DND-41 (cell line): Measurements from ENCODE around the gene CCDC192.

Experiments used
- EZH2 ChIP-seq: IDR thresholded peaks from 3 replicates; pipeline ENCODE4 v1.6.1; 2012; ENCODE audit warnings: borderline replicate concordance, low read depth, mild to moderate bottlenecking, moderate library complexity, low read length, inconsistent platforms; ENCODE audit not compliant: severe bottlenecking
- TF ChIP-seq, protein P1 (sequence below): IDR thresholded peaks from 2 replicates; pipeline ENCODE4 v1.5.1; 2012; ENCODE audit warnings: borderline replicate concordance, low read length, moderate library complexity, mild to moderate bottlenecking; ENCODE audit not compliant: poor library complexity, severe bottlenecking; ENCODE audit errors: extremely low read depth

DNA sequence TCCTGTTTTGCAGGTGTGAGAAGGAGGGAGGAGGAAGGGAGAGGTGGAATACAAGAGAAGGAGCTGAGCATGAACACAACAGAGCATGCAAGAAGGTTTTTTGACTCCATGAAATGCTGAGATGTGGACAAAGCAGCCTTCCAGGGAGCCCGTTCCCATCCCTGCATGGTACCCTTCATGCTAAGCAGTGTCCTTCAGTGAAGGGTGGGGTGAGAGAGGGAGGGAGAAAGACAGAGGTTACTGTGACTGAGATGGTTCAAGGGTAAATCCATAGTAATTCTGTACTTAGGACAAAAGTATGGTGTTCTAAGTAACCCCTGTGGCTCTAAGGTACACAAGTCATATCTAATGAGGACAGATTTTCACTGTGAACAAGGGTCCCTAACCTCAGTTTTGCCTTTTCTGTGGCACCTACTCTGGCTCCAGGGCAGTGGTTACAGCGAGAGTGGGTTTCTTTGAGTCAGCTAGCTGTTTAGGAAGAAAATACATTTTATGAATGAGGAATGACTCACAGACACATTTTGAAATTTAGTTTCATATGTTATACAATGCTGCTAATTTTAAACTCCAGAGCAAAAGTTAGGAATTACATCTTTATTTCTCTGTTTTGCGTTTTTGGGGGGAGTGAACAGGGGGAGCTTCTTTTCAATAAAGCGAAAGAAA, 195.5 kb downstream of the CCDC192 start:
- TF ChIP-seq, protein P1, sequence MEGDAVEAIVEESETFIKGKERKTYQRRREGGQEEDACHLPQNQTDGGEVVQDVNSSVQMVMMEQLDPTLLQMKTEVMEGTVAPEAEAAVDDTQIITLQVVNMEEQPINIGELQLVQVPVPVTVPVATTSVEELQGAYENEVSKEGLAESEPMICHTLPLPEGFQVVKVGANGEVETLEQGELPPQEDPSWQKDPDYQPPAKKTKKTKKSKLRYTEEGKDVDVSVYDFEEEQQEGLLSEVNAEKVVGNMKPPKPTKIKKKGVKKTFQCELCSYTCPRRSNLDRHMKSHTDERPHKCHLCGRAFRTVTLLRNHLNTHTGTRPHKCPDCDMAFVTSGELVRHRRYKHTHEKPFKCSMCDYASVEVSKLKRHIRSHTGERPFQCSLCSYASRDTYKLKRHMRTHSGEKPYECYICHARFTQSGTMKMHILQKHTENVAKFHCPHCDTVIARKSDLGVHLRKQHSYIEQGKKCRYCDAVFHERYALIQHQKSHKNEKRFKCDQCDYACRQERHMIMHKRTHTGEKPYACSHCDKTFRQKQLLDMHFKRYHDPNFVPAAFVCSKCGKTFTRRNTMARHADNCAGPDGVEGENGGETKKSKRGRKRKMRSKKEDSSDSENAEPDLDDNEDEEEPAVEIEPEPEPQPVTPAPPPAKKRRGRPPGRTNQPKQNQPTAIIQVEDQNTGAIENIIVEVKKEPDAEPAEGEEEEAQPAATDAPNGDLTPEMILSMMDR: no peak
- TF ChIP-seq EZH2: no peak
